Measurements from ENCODE around the gene PCBP3. TPM values are rescaled to one million over a fixed set of nuclear protein-coding genes. Genes with fewer than 3 reads are reported as not detected.

The PCBP3 gene
- total and polyA plus RNA-seq, 10 of the 15 experiments (the other 5 are each of a cell fraction or from before 2014, with no cell fraction given) = 0.09 to 1.3 (median 0.46) TPM; not detected in 3

DNA sequence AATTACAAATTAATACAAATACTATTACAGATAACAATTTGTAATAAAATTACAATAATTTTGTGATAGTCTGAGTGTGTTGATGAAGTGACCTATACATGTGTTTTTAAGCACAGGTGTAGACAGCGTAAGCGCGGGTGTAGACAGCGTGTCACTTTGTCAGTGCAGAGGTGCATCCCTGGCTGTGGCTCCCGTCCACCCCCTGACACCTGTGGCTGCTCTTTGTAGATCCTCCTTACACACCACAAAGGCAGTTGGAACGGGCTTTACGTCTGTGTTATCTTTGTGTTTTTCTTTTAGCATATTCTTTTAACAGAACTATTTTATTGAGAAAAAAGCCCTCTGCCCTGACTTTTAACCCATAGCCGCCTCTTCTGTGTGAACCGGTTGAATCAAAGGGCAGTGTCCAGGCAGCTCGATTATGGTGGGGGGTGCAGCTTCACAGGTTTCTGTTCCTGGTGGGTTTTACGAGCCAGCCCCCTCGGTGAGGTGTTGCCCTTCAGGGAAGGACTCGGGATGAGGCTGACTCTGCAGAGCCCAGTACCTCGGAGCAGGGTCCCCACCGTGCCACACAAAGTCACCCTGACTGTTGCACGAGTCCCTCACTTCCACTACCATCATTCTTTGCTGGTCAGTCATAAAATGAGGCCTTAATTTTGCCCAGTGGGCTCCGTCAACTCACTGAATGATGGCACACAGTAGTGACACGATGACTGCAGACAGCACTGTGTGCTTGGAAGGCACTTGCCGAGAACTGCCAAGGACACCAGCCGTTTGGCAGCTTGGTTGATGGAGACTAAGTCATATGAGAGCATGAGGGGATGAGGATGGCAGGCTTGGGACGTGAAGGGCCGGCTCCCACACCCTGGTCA is 251.6 kb downstream of the PCBP3 start:
- H3K79me2 ChIP-seq (ENCODE audit: control insufficient read depth, insufficient read depth, low read length) = no peaks in the 10 kb centered on the region
- H3K9me3 ChIP-seq (replicated peaks; ENCODE audit: control insufficient read depth, insufficient read depth, low read length) = no peaks in the 10 kb centered on the region
- DNase-seq (ENCODE audit: low read depth, low spot score) = no peak
- no peak overlapping the region for H3K4me3 ChIP-seq
- no peaks in the 10 kb centered on the region for H4K20me1 ChIP-seq (ENCODE audit: control insufficient read depth, insufficient read depth)
- H3K4me1 ChIP-seq (ENCODE audit: control insufficient read depth, insufficient read depth, low read length) = no peaks in the 10 kb centered on the region
- SMC1A ChIA-PET (ENCODE audit: uncharacterized antibody, unreplicated experiment) = no interaction called here
- no peaks in the 10 kb centered on the region for H3K36me3 ChIP-seq (ENCODE audit: control insufficient read depth in 2 of 2, insufficient read depth in 2 of 2, low read length in 1 of 2)
- RAD21 ChIA-PET (ENCODE audit: unreplicated experiment) = no interaction called here
- in situ Hi-C loops (cut with MboI) = no loop called here
- CTCF ChIA-PET = no interaction called here
- H3K9ac ChIP-seq (ENCODE audit: control insufficient read depth, insufficient read depth, low read length) = no peak overlapping the region
- no peak overlapping the region for H3K4me2 ChIP-seq (ENCODE audit: control insufficient read depth, insufficient read depth)
- no TSS peak for BruUV-seq (replicated peaks)
- H3K27me3 ChIP-seq (replicated peaks in 1 of 2; ENCODE audit: control insufficient read depth in 2 of 2, insufficient read depth in 2 of 2, low read length in 1 of 2) = no peaks in the 10 kb centered on the region
- ATAC-seq = no peak
- WGBS (ENCODE audit: insufficient coverage, insufficient replicate concordance, low lambda C conversion rate, missing lambda C conversion rate) = 51% methylated on average over 22 of the region's 22 CpGs
- POLR2A ChIA-PET = no interaction called here
- intact Hi-C loops (cut with micrococcal nuclease; ENCODE audit: unreplicated experiment) = no loop called here
- TF ChIP-seq NR2F1 (conservative IDR thresholded peaks at IDR 0.05) = no peak
- no peak for TF ChIP-seq KDM1A (IDR thresholded peaks at IDR 0.05; ENCODE audit: borderline replicate concordance)
- no peak for TF ChIP-seq MYB (IDR thresholded peaks at IDR 0.05; ENCODE audit: borderline replicate concordance, low read depth, low read length)
- no peak for TF ChIP-seq NFYA (IDR thresholded peaks at IDR 0.05; ENCODE audit: borderline replicate concordance, low read depth, low read length)
- TF ChIP-seq LARP7 (IDR thresholded peaks at IDR 0.05) = no peak
- TF ChIP-seq ZNF622 (IDR thresholded peaks at IDR 0.05) = no peak
- TF ChIP-seq SMARCA5 (IDR thresholded peaks at IDR 0.05) = no peak
- no peak overlapping the region for H3K27ac ChIP-seq (ENCODE audit: control insufficient read depth, insufficient read depth)
- no peak overlapping the region for H2AFZ ChIP-seq (ENCODE audit: control insufficient read depth, low read depth, low read length)
- FAIRE-seq = no peak

DNA sequence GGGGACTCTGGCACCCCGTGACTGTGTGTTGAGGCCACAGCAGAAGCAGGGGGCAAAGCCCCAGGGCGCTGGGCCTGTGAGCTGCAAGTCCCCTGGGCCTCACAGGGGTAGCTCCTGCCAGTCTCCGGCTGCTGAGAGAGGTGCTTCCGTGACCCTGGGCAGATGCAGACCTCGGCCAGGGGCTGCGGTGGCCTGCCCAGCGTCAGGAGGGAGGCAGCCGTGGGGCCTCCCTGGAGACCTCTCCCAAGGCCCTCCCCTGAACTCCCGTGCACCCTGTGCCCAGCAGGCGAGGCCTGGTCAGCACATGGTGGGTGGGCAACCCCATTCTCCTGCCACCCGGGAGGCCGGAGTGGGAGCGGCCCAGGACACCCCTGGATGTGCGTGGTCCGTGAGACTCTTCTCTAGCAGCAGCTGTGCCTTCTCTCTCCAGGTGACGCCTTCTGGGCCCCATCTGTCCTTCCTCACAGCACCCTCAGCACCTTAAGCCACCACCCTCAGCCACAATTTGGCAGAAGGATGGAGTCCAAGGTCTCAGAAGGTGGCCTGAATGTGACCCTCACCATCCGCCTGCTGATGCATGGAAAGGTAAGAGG is 252.3 kb downstream of the PCBP3 start:
- Histone ChIP-seq H3K27me3 (replicated peaks in 1 of 2; ENCODE audit: control insufficient read depth in 2 of 2, insufficient read depth in 2 of 2, low read length in 1 of 2) (no peaks in the 10 kb centered on the region), H3K4me2 (ENCODE audit: control insufficient read depth, insufficient read depth) (no peak overlapping the region), H3K9ac (ENCODE audit: control insufficient read depth, insufficient read depth, low read length) (no peak overlapping the region), H3K79me2 (ENCODE audit: control insufficient read depth, insufficient read depth, low read length) (no peaks in the 10 kb centered on the region), H3K9me3 (replicated peaks; ENCODE audit: control insufficient read depth, insufficient read depth, low read length) (no peaks in the 10 kb centered on the region), H2AFZ (ENCODE audit: control insufficient read depth, low read depth, low read length) (no peak overlapping the region), H3K4me1 (ENCODE audit: control insufficient read depth, insufficient read depth, low read length) (no peaks in the 10 kb centered on the region), H3K36me3 (ENCODE audit: control insufficient read depth in 2 of 2, insufficient read depth in 2 of 2, low read length in 1 of 2) (no peaks in the 10 kb centered on the region), H3K4me3 (no peak overlapping the region), H3K27ac (ENCODE audit: control insufficient read depth, insufficient read depth) (no peak overlapping the region), H4K20me1 (ENCODE audit: control insufficient read depth, insufficient read depth) (no peaks in the 10 kb centered on the region)
- BruUV-seq (replicated peaks) = no TSS peak
- in situ Hi-C loops (cut with MboI) = no loop called here
- DNase-seq (ENCODE audit: low read depth, low spot score) (no peak), FAIRE-seq (no peak), ATAC-seq (no peak)
- ChIA-PET SMC1A (ENCODE audit: uncharacterized antibody, unreplicated experiment) (no interaction called here), POLR2A (no interaction called here), CTCF (no interaction called here), RAD21 (ENCODE audit: unreplicated experiment) (no interaction called here)
- intact Hi-C loops (cut with micrococcal nuclease; ENCODE audit: unreplicated experiment) = no loop called here
- whole genome bisulfite sequencing (ENCODE audit: insufficient coverage, insufficient replicate concordance, low lambda C conversion rate, missing lambda C conversion rate) = 65% methylated on average over 17 of the region's 17 CpGs
- TF ChIP-seq POU2F2 (IDR thresholded peaks at IDR 0.05; ENCODE audit: borderline replicate concordance, low read depth, low read length) = no peak
- no peak for TF ChIP-seq RFX5 (IDR thresholded peaks at IDR 0.05; ENCODE audit: low read depth, low read length)
- TF ChIP-seq SP1 (IDR thresholded peaks at IDR 0.05; ENCODE audit: low read depth, low read length) = no peak
- TF ChIP-seq, protein P1, sequence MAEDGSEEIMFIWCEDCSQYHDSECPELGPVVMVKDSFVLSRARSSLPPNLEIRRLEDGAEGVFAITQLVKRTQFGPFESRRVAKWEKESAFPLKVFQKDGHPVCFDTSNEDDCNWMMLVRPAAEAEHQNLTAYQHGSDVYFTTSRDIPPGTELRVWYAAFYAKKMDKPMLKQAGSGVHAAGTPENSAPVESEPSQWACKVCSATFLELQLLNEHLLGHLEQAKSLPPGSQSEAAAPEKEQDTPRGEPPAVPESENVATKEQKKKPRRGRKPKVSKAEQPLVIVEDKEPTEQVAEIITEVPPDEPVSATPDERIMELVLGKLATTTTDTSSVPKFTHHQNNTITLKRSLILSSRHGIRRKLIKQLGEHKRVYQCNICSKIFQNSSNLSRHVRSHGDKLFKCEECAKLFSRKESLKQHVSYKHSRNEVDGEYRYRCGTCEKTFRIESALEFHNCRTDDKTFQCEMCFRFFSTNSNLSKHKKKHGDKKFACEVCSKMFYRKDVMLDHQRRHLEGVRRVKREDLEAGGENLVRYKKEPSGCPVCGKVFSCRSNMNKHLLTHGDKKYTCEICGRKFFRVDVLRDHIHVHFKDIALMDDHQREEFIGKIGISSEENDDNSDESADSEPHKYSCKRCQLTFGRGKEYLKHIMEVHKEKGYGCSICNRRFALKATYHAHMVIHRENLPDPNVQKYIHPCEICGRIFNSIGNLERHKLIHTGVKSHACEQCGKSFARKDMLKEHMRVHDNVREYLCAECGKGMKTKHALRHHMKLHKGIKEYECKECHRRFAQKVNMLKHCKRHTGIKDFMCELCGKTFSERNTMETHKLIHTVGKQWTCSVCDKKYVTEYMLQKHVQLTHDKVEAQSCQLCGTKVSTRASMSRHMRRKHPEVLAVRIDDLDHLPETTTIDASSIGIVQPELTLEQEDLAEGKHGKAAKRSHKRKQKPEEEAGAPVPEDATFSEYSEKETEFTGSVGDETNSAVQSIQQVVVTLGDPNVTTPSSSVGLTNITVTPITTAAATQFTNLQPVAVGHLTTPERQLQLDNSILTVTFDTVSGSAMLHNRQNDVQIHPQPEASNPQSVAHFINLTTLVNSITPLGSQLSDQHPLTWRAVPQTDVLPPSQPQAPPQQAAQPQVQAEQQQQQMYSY (CRISPR knock-in tag; IDR thresholded peaks at IDR 0.05) = no peak
- TF ChIP-seq GATAD2B (conservative IDR thresholded peaks at IDR 0.05; ENCODE audit: low read depth) = no peak
- no peak for TF ChIP-seq ZNF24 (IDR thresholded peaks at IDR 0.05)
- no peak for TF ChIP-seq CREB1 (IDR thresholded peaks at IDR 0.05; ENCODE audit: low read depth)

All from GM12878 (cell line).